ENCODE measurements around the gene GANAB. TPM values are rescaled to one million over a fixed set of nuclear protein-coding genes. Genes with fewer than 3 reads are reported as not detected.
A peak's percentile ranks its signal among the peaks of the same experiment; 100 is the strongest.
"Not testable (repeated sequence)": the region's sequence is repeated elsewhere in the genome, so short reads cannot be mapped to it uniquely, and the experiment has no call there.

The GANAB gene
- total RNA-seq, 2 donors from 2014 or later, result 187 to 241 TPM

DNA sequence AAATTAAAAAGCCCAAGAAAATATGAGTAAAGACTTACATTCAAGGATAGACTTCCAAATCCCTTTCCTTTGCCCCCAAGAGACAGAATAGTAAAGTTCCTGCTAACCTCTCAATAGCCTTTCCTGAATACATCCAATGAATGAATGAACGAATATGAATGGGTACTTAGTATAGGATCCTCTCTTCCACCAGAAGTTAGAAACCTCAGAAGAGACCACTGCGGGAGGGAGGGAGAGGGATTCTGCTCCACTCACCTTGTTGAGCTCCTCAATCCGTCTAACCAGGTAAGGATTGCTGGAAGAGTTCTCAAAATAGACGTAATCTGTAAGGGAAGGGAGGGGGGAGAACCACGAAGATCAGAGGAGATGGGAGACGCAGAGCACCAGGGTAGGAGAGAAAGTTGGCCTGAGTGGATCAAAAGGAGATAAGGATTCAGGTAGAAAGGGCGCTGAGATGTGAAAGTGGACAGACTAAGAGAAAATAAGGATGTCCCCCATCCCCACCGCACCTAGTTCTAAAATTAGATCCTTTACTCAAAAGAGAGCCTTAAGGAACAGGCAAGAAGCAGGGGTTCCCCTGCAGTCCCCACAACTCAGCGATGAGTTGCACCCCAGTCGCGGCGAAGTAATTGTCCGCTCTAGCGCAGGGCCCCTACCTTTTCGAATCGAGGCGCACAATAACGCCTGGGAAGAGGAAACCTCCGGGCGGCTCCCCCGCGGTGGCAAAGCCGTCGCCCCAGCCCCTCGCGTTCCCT, 45.9 kb downstream of the GANAB start:
- ATAC-seq (peak in 1 of 2 donors; percentile 8), DNase-seq (ENCODE audit: low spot score in 2 of 2) (no peak)
- Mint-ChIP-seq H3K27ac (peak overlapping the region; percentile 87 to 97), H3K36me3 (peaks cover 62 to 65% of the 10 kb centered on the region in 2 donors), H3K9me3 (no peaks in the 10 kb centered on the region)

DNA sequence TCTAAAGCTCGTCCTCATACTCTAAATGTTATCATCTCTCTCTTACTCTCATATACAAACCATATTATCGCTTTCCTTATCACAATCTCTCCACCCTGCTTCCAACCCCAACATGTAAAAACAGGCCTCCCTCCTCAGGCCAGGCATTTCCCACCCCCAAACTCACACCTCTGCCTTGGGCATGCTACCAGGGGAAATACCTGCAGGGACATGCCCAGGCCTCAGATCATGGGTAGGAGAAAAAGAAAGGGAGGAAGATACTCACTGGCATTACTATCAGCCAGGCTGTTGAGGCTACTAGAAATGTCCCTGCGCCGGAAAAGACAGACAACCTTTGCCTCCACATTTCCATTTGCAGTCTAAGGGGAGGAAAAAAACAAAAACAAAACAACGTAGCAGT, 46.5 kb downstream of the GANAB start:
- ATAC-seq (peak in 1 of 2 donors; percentile 15), DNase-seq (ENCODE audit: low spot score in 2 of 2) (peak in 1 of 2 donors; percentile 66)
- peak overlapping the region; percentile 87 to 97 for H3K27ac Mint-ChIP-seq
- H3K9me3 Mint-ChIP-seq, result no peaks in the 10 kb centered on the region
- peaks cover 62 to 69% of the 10 kb centered on the region in 2 donors for H3K36me3 Mint-ChIP-seq

DNA sequence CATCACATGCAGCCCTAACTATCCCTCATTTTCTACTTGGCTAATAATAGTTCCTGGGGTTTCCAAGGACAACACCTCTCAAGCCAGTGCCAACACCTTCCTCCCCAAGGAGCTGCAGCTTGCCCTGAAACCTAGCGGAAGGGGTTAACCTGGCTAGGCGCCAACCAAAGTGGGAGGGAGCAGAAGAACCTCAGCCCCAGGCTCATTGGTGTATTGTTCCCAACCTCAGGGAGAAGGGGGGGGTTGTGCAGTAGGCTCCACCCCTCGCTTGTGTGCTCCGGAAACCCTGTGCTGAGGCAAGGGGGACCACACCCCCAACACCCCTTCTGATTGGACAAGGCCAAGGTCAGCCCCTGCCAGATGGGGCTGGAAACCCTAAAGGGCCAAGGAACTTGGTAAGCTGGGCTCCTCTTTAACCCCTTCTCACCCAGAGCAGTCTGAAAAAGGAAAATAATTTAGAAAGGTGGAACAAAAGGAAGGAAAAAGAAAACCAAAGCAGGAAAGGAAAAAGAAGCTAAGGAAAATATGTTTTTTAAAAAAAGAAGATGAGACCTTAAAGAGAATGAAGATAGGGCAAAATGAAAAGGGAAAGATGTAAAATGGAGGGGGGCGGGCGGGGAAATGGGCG, 47.2 kb downstream of the GANAB start:
- Mint-ChIP-seq H3K36me3 (peaks cover 67 to 75% of the 10 kb centered on the region in 2 donors), H3K27ac (peak overlapping the region; percentile 87 to 97), H3K9me3 (no peaks in the 10 kb centered on the region)
- ATAC-seq (peak; percentile 70 to 82), DNase-seq (ENCODE audit: low spot score in 2 of 2) (peak; percentile 90 to 95)

DNA sequence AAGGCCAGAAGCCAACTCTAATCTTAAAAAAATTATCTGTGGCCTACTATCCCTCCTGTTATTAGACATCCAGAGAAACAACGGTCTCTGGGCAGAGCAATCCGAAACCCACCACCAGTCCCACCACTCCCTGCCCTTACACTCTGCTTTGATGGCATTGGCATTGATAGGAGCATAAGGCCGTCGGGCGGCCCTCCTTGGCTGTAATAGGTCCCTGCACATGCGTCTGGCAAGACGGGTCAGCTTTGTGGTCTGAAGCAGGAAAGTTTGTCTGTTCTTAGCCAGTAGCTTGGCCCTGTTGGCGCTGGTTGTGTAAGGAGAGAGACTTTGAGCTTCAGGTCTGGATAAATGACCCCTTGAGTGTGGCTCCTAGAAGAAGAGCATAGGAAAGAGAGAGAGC, 51.3 kb downstream of the GANAB start:
- no peaks in the 10 kb centered on the region for H3K9me3 Mint-ChIP-seq
- peaks cover 61 to 63% of the 10 kb centered on the region in 2 donors for H3K36me3 Mint-ChIP-seq
- no peak for DNase-seq (ENCODE audit: low spot score in 2 of 2)
- H3K27ac Mint-ChIP-seq, result peak overlapping the region; percentile 8 to 99
- ATAC-seq, result no peak

DNA sequence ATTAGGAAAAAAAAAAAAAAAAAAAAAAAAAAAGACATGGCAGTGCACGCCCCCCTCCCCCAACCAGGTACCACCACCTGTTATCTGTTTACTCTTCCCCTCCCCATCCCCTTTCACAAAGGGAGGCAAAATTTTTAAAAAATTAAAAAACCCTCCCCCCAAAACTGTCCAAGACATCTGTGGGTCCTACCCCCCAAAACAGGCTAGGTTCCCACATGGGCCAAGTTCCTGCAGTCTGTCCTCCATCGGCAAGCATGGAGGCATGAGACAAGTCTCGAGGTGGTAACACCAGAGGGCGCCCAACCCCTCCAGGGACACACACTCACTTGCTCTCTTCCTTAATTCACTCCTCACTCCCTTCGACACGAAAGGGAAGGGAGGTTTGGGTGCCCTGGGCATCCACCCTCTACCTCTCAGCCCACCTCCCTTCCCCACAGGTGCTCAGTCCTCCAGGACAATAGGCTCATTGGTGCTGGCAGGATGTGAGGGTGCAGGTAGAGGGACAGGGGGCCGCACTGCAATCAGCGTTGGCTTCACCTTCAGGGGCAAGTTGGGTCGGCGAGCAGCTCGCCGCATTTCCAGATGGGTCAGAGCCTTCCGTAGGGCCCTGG, 52.9 kb downstream of the GANAB start:
- Mint-ChIP-seq H3K36me3 (peaks cover 45 to 47% of the 10 kb centered on the region in 2 donors), H3K9me3 (no peaks in the 10 kb centered on the region), H3K27ac (peak overlapping the region; percentile 95 to 99)
- ATAC-seq (peak; percentile 9 to 28), DNase-seq (ENCODE audit: low spot score in 2 of 2) (peak; percentile 71 to 76)

DNA sequence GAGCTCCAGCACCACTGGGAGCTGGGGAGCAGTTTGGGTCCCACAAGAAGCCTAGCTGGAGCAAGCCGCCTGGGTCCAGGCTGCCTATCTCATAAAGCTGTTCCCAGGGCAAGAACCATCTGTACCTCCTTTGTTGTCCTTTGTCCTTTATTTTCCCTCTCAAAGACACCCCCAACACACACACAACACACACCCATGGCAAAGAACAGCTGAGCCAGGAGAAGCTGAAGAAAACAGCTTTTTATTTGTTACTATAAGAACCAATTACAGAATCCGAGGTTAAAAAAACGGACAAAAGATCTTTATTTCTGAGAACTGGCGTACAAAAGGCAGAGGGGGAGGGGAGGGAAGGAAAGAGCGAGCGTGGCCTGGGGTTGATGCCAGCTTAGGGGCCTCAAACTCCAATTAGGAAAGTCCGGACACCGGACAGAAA, 53.4 kb downstream of the GANAB start:
- DNase-seq (ENCODE audit: low spot score in 2 of 2), result no peak
- H3K27ac Mint-ChIP-seq, result peak overlapping the region; percentile 68 to 99
- H3K9me3 Mint-ChIP-seq, result no peaks in the 10 kb centered on the region
- ATAC-seq, result no peak
- peaks cover 39 to 42% of the 10 kb centered on the region in 2 donors for H3K36me3 Mint-ChIP-seq

DNA sequence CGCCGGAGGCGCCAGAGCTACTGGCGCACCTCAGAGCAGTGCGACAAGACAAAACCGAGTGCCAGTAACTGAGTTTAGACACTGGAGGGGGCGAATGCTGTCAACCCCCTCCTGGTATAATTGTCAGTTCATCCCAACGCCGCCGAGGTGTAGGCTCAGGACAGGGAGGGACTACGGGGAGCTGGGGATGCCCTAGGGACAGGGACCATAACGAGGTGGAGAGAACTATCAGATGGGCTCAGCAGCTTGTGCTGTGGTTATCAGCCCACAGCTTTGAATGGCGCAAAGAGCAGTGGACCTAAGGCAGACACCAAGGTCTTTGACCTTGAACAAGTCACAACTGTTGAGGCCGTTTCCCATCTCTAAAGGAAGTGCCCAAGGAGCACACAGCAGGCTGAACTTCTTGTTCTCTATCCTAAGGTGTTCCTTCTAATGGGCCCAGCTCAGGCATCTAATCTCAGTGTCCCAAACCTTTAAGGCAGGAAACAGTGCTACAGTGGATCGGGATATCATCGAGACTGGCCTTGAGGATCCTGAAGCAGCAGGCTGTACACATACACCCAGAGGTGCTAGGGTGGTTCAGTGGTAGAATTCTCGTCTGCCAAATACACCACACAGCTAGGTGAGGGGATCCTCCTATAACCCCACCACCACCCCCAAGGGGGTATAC, 54.1 kb downstream of the GANAB start:
- ATAC-seq, result peak in 1 of 2 donors; percentile 2
- Mint-ChIP-seq H3K9me3 (no peaks in the 10 kb centered on the region), H3K36me3 (peaks cover 32 to 34% of the 10 kb centered on the region in 2 donors), H3K27ac (peak overlapping the region; percentile 99)
- DNase-seq (ENCODE audit: low spot score in 2 of 2), result no peak

DNA sequence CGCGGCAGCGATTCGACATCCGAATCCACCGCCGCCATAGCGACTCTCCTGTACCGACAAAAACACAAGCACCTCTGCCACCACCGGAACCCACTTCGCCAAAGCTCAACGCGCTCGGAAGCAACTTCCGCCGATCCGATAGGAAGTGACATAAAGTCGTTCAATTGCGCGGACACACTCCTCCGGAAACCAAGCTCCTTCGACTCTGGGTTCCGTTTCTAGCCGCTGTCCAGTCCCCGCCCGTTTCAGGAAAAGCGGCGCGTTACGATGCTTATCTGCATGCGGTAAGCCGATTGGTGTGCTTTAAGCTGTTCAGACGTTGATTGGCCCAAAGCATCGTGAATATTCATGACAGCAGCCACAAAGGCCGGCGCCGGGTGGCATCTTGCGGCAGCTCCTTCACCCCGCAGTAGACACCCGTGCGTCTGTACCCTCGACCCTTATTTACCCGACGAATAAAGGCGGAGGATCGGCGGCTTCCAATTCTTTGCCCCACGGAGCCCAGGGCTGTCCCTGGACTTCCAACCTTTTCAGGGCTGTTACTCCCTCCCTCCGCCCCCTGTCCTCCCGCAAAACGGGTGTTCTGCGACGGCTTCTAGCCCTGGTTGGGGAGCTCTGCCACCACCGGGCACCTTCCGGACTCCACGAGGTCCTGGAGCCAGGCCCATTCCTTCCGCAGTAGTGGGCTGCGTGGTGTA, 54.8 kb downstream of the GANAB start, which contains the start of gene TUT1:
TUT1 (minus strand) TSS at position 76 of the 698 bp plus-strand sequence; CDS start at position 38, 38 bp downstream.
- peaks cover 29 to 31% of the 10 kb centered on the region in 2 donors for H3K36me3 Mint-ChIP-seq
- peak; percentile 93 to 98 for DNase-seq (ENCODE audit: low spot score in 2 of 2)
- peak; percentile 87 to 90 for ATAC-seq
- H3K9me3 Mint-ChIP-seq, result no peaks in the 10 kb centered on the region
- peak within 1 kb of the TSS; percentile 99 for H3K27ac Mint-ChIP-seq

DNA sequence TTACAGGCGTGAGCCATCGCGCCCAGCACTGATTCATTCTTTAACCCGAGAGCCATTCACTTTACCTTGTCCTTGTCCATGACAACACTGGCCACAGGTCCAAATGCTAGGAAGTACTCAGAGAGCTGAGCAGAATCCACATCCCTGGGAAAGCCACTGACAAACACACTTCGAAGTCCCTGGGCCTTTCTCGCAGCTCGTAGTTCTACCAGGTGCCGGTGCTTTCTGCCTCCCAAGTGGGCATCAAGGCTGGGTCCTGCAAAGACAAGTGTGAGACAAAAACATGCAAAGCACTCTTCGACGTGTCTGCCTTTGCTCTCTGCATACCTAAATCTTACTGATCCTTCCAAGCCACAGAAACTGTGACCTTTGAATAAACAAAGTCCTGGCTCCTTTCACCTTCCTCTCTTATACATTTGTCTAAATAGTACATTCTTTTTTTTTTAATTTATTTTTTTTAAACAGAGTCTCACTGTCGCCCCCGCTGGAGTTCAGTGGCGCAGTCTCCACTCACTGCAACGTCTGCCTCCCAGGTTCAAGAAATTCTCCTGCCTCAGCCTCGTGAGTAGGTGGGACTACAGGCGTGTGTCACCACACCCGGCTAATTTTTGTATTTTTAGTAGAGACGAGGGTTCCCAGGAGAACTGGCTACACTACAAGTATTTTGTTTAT, 57.3 kb downstream of the GANAB start:
- DNase-seq (ENCODE audit: low spot score in 2 of 2), result peak in 1 of 2 donors; percentile 28
- Mint-ChIP-seq H3K9me3 (no peaks in the 10 kb centered on the region), H3K27ac (no peak overlapping the region), H3K36me3 (peaks cover 10 to 23% of the 10 kb centered on the region in 2 donors)
- ATAC-seq, result no peak

DNA sequence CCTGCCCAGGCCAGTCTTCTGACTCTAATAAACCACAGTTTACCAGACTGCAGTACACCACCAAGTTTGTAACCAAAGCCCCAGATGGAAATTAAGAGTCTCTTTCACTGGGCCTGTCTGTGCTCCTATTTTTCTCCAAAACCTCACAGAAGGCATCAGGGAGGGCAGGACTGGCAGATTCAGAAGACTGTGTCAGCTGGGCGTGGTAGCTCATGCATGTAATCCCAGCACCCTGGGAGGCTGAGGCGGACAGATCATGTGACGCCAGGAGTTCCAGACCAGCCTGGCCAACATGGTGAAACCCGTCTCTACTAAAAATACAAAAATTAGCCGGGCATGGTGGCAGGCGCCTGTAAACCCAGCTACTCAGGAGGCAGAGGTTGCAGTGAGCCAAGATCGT, 61.1 kb downstream of the GANAB start:
- not testable (repeated sequence) for H3K27ac Mint-ChIP-seq; H3K9me3 Mint-ChIP-seq; DNase-seq (ENCODE audit: low spot score in 2 of 2); H3K36me3 Mint-ChIP-seq; ATAC-seq

DNA sequence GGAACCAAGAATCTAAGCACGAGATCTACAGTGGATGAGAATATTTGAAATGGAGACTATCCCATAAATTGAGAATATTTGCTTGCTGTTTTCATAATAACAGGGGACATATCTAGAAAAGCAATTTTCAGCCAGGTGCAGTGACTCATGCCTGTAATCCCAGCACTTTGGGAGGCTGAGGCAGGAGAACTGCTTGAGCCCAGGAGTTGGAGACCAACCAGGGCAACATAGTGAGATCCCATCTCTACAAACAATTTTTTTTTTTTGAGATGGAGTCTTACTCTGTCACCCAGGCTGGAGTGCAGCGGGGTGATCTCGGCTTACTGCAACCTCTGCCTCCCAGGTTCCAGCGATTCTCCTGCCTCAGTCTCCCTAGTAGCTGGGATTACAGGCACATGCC, 64.7 kb downstream of the GANAB start:
- not testable (repeated sequence) for H3K36me3 Mint-ChIP-seq; H3K27ac Mint-ChIP-seq; ATAC-seq; H3K9me3 Mint-ChIP-seq; DNase-seq (ENCODE audit: low spot score in 2 of 2)

DNA sequence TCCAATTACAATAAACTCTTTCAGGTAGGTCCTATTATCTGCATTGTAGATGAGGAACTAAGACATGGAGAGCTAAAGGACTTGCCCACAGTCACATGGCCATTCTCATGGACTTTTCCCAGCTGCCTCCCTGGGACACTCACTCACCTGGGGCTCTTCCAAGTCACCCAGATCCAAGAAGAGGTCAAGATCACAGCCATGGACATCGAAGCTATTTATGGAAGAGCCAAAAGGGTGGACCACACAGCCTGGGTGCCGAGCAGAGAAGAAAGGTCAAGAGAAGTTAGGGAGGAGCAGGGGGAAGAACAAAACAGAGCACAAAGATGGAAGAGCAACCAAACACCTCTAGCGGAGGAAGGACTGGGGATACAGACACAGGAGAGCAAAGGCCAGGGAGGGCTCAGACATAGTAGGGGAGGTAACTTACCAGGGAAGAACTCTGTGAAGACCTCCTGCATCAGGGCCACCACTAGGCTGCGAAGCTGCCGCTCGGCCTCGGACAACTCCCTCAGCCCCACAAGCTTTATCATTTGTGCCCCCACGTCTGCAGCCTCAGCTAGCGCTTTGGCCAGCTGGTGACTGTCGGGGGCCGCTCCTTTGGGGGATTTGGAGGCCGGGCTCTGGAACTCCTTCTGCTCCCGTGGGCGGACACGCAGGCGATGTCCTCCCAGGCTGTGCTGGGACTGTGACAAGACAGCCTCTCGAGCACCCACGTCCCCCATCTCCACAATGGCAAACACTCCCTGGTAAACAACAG, 65.3 kb downstream of the GANAB start:
- Mint-ChIP-seq H3K27ac (peak overlapping the region; percentile 9 to 82), H3K9me3 (no peaks in the 10 kb centered on the region), H3K36me3 (peaks cover 0 to 5% of the 10 kb centered on the region in 2 donors)
- ATAC-seq (no peak), DNase-seq (ENCODE audit: low spot score in 2 of 2) (no peak)

DNA sequence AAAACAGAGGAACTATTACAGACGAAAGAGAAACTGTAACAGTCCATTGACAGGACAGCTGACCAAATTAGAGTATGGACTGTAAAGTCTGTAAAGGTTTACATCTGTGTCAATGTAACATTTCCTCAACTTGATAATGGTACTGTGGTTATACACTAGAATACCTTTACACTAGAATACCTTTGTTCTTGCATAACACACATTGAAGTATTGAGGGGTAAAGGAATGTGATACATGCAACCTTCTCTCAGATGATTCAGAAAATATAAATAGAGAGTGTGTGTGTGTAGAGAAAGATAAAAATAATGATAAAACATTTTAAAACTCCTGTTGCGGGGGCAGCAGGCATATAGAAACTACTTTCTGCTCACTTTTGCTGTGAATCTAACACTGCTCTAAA, 67.2 kb downstream of the GANAB start:
- Mint-ChIP-seq H3K9me3 (no peaks in the 10 kb centered on the region), H3K36me3 (peaks cover 11 to 14% of the 10 kb centered on the region in 2 donors), H3K27ac (no peak overlapping the region)
- DNase-seq (ENCODE audit: low spot score in 2 of 2) (no peak), ATAC-seq (no peak)

DNA sequence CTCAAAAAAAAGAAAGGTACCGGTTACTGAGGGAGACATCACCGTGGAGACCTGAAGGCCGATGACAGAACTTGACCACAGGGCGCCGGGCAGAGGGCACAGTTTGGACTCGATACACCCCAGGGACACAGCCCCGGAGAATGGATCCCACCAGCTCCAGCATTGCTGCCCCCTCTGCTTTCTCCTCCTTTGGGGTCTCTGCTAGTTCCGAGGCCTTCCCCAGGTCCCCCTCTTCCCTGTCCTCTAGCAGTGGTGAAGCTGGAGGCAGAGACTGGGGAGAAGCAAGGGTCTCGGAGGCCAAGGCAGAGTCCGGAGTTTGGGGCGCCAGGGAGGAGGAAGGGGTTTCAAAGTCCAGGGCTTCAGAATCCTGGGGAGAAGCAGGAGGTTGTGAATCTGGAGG, 67.9 kb downstream of the GANAB start:
- Mint-ChIP-seq H3K27ac (peak overlapping the region in 1 of 2 donors; percentile 44), H3K36me3 (peaks cover 16 to 21% of the 10 kb centered on the region in 2 donors), H3K9me3 (no peaks in the 10 kb centered on the region)
- ATAC-seq (no peak), DNase-seq (ENCODE audit: low spot score in 2 of 2) (no peak)
